Tibial artery (tissue), 4 donors: Measurements from ENCODE around the gene DPF3.

Experiments used
- DNase-seq, 2 donors: peaks; one replicate each; pipeline ENCODE4 v3.0.0-alpha.2; 2019
- H3K27ac ChIP-seq, 2 donors: fragments of 200-600 bp; sonication (generic) in 1 of 2; 1 replicate in 1 of 2; 2 replicates in 1 of 2; pipeline ENCODE4 v1.5.1; 2018 to 2019; ENCODE audit warnings: mild to moderate bottlenecking in 1 of 2
- H3K27me3 ChIP-seq, 2 donors: fragments of 200-600 bp; sonication (generic) in 1 of 2; one replicate each; pipeline versions ENCODE4 v1.5.1 to v1.6.0; 2016 to 2019
- H3K36me3 ChIP-seq, 3 donors: fragments of 200-600 bp; sonication (generic) in 2 of 3; one replicate each; pipeline ENCODE4 v1.5.1; 2016 to 2019; ENCODE audit warnings: mild to moderate bottlenecking in 2 of 3
- H3K4me1 ChIP-seq, 4 donors: fragments of 200-600 bp; sonication (generic) in 2 of 4; 1 replicate in 3 of 4; 2 replicates in 1 of 4; pipeline ENCODE4 v1.5.1; 2016 to 2019
- H3K4me3 ChIP-seq, 2 donors: fragments of 200-600 bp; sonication (generic) in 1 of 2; 1 replicate in 1 of 2; 2 replicates in 1 of 2; pipeline ENCODE4 v1.5.1; 2018 to 2019; ENCODE audit warnings: mild to moderate bottlenecking in 2 of 2
- H3K9me3 ChIP-seq, 3 donors: fragments of 200-600 bp; sonication (generic) in 1 of 3; one replicate each; pipeline ENCODE4 v1.5.1; 2016 to 2019
- CTCF ChIP-seq, 2 experiments: fragments of 200-600 bp in 1 of 2; fragments of 450-650 bp in 1 of 2; IDR thresholded peaks; one replicate each; pipeline ENCODE4 v1.5.1; 2017 to 2019; ENCODE audit warnings: antibody characterized with exemption in 2 of 2, mild to moderate bottlenecking in 1 of 2, moderate library complexity in 1 of 2
- intact Hi-C: fragments of 100-400 bp; cut with DNase I; formaldehyde crosslinking; loops from one replicate; pipeline ENCODE4 v1.15.0; 2023; ENCODE audit warnings: low total_unique reads

DPF3 gene

GRCh38 chr14:72736786-72737559 lies 156.9 kb downstream of the DPF3 start:
- Histone ChIP-seq H3K36me3 (no peaks in the 10 kb centered on the region), H3K4me3 (no peak overlapping the region), H3K9me3 (no peaks in the 10 kb centered on the region), H3K27me3 (no peaks in the 10 kb centered on the region), H3K4me1 (peaks cover 0 to 4% (median 0%) of the 10 kb centered on the region in 4 donors), H3K27ac (no peak overlapping the region)
- intact Hi-C loops, result no loop called here
- DNase-seq, result peak in 1 of 2 donors; percentile 32
- peak in 1 of 2 experiments; percentile 1 for TF ChIP-seq CTCF (IDR thresholded peaks at IDR 0.05)

DNA sequence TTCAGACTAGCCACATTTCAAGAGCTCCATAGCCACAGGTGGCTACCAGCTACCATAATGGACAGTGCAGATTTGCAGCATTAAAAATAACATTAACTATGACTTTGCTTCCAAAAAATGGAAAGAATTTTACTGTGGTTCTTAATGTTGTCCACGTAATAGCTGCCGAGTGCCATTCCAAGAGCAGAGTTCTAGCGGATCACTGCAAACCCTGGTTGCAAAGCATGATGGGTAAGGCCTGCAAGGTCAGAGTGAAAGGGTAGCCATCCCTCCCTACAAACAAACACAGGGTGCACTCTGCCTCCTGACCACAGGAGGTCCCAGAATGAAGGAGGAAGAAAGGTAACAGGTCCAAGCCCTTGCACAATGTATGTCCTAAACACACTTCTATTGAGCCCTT lies 157.6 kb downstream of the DPF3 start:
- Histone ChIP-seq H3K4me1 (peaks cover 0 to 4% (median 0%) of the 10 kb centered on the region in 4 donors), H3K4me3 (no peak overlapping the region), H3K36me3 (no peaks in the 10 kb centered on the region), H3K27me3 (no peaks in the 10 kb centered on the region), H3K27ac (no peak overlapping the region), H3K9me3 (no peaks in the 10 kb centered on the region)
- TF ChIP-seq CTCF (IDR thresholded peaks at IDR 0.05), result peak in 1 of 2 experiments; percentile 4
- intact Hi-C loops, result no loop called here
- peak in 1 of 2 donors; percentile 6 for DNase-seq

DNA sequence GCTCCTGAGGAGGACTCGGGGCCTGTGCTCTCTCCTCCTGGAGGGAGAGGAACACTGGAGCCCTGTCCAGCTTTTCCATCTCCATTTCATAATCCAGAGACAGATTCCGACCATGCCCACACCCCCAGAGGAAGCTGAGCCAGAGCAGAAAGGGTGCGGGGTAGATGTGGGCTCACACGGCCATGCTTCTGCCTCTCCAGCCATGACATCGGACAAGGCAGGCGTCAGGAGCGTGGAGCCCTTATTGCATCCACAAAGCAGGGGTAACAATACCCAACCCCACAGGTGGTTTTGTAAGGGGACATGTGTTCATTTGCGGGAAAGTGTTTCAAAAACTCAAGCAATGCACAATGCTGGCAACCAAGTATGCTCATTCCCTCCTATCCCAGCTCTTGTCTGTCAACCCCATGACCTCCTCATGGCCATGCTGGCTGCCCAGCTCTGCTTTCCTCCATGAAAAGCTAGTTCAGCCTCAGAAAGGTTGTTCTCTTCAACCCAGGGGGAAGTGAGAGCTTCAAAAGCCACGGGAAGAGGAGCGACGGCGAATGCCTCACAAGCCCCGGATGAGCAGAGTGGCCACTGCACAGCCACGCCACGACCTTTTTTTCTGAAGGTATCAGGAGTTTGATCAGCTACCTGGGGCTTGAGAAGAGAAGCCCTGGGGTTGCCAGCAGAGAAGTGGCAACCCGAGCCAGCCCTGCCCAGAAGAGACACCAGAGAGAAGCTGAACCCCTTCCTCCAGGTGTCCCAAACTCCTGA lies 161.7 kb downstream of the DPF3 start:
- no peak for TF ChIP-seq CTCF (IDR thresholded peaks at IDR 0.05)
- no peaks in the 10 kb centered on the region for H3K9me3 ChIP-seq
- H3K4me1 ChIP-seq, result peaks cover 0 to 4% (median 0%) of the 10 kb centered on the region in 4 donors
- H3K36me3 ChIP-seq, result no peaks in the 10 kb centered on the region
- H3K27ac ChIP-seq, result no peak overlapping the region
- H3K4me3 ChIP-seq, result no peak overlapping the region
- intact Hi-C loops, result no loop called here
- peak in 1 of 2 donors; percentile 47 for DNase-seq
- H3K27me3 ChIP-seq, result no peaks in the 10 kb centered on the region

GRCh38 chr14:72731252-72732020 lies 162.5 kb downstream of the DPF3 start:
- no peak for TF ChIP-seq CTCF (IDR thresholded peaks at IDR 0.05)
- no peaks in the 10 kb centered on the region for H3K27me3 ChIP-seq
- intact Hi-C loops, result no loop called here
- no peak overlapping the region for H3K4me3 ChIP-seq
- no peaks in the 10 kb centered on the region for H3K9me3 ChIP-seq
- peaks cover 0 to 4% (median 0%) of the 10 kb centered on the region in 4 donors for H3K4me1 ChIP-seq
- peak in 1 of 2 donors; percentile 54 for DNase-seq
- no peak overlapping the region for H3K27ac ChIP-seq
- no peaks in the 10 kb centered on the region for H3K36me3 ChIP-seq

DNA sequence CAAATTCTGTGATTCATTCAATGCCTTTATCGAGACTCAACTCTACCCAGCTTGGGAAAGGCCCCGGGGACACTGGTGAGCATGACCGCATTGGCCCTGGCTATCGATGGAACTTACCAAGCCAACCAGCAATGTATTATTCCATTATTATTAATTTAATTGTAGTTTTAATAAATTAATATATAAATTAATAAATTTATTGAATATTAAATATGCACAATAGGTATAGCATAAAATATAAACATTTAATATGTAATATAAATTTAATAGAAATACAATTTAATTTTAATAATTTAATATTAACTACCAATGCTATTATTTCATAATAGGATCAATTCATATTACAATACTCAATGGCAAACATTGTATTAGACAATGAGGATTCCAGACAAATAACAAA lies 163.4 kb downstream of the DPF3 start:
- Histone ChIP-seq H3K4me1 (no peaks in the 10 kb centered on the region), H3K9me3 (no peaks in the 10 kb centered on the region), H3K4me3 (no peak overlapping the region), H3K27me3 (no peaks in the 10 kb centered on the region), H3K27ac (no peak overlapping the region), H3K36me3 (no peaks in the 10 kb centered on the region)
- no peak for TF ChIP-seq CTCF (IDR thresholded peaks at IDR 0.05)
- no peak for DNase-seq
- intact Hi-C loops, result no loop called here
